Activated CD8-positive, alpha-beta memory T cell treated with anti-CD3 and anti-CD28 coated beads, Interleukin-2, amount 50 U/mL, for 48 hours (primary cell): ENCODE results near the gene PIK3R1.
"Not testable (repeated sequence)": the region's sequence is repeated elsewhere in the genome, so short reads cannot be mapped to it uniquely, and the experiment has no call there.

Experiments used
- DNase-seq: peaks from one replicate; pipeline ENCODE4 v3.0.0-alpha.2; 2020

Gene PIK3R1

GRCh38 chr5:68194386-68194785 lies 21.2 kb upstream of the PIK3R1 start:
- no peak for DNase-seq

GRCh38 chr5:68195137-68195536 lies 20.4 kb upstream of the PIK3R1 start:
- no peak for DNase-seq

- DNase-seq, result no peak
Observed at GRCh38 chr5:68196876-68197275, 18.7 kb upstream of the PIK3R1 start.

- DNase-seq, result no peak
Observed at GRCh38 chr5:68200288-68200687, 15.3 kb upstream of the PIK3R1 start.

- not testable (repeated sequence) for DNase-seq
Observed at GRCh38 chr5:68210654-68211053, 4.9 kb upstream of the PIK3R1 start.

- no peak for DNase-seq
Observed at GRCh38 chr5:68214482-68215207, 911 bp upstream of the PIK3R1 start.

- no peak for DNase-seq
Observed at GRCh38 chr5:68215898-68216244, 315 bp downstream of the PIK3R1 start.

- DNase-seq, result peak; percentile 80
Observed at GRCh38 chr5:68216245-68217046, 890 bp downstream of the PIK3R1 start.

- no peak for DNase-seq
Observed at GRCh38 chr5:68217047-68217355, 1.4 kb downstream of the PIK3R1 start.

GRCh38 chr5:68217528-68217927 lies 2.0 kb downstream of the PIK3R1 start:
- no peak for DNase-seq

GRCh38 chr5:68219161-68219816 lies 3.7 kb downstream of the PIK3R1 start:
- no peak for DNase-seq

- no peak for DNase-seq
Observed at GRCh38 chr5:68220260-68220659, 4.7 kb downstream of the PIK3R1 start.

GRCh38 chr5:68220914-68221313 lies 5.4 kb downstream of the PIK3R1 start:
- DNase-seq, result no peak

- no peak for DNase-seq
Observed at GRCh38 chr5:68221488-68221887, 5.9 kb downstream of the PIK3R1 start.

- DNase-seq, result no peak
Observed at GRCh38 chr5:68222310-68222709, 6.8 kb downstream of the PIK3R1 start.

- DNase-seq, result no peak
Observed at GRCh38 chr5:68222824-68223354, 7.3 kb downstream of the PIK3R1 start.

- DNase-seq, result no peak
Observed at GRCh38 chr5:68223904-68224303, 8.3 kb downstream of the PIK3R1 start.

GRCh38 chr5:68224509-68225187 lies 9.1 kb downstream of the PIK3R1 start:
- DNase-seq, result no peak

- DNase-seq, result no peak
Observed at GRCh38 chr5:68225188-68225910, 9.8 kb downstream of the PIK3R1 start.

GRCh38 chr5:68225911-68226545 lies 10.5 kb downstream of the PIK3R1 start:
- DNase-seq, result no peak

- DNase-seq, result no peak
Observed at GRCh38 chr5:68226546-68227073, 11.1 kb downstream of the PIK3R1 start.
